GM21447 (cell line): ENCODE measurements around the gene TGFBR3.

ENCODE experiments used
- ATAC-seq: cut with Tn5 transposase; IDR thresholded peaks from one replicate; pipeline ENCODE4 v1.9.1; 2021; ENCODE audit not compliant: unreplicated experiment

TGFBR3 gene

GRCh38 chr1:91764471-91765115 lies 121.4 kb downstream of the TGFBR3 start:
- no peak for ATAC-seq

- ATAC-seq: no peak
Measured at GRCh38 chr1:91763252-91763651, 122.7 kb downstream of the TGFBR3 start.

GRCh38 chr1:91761295-91761721 lies 124.6 kb downstream of the TGFBR3 start:
- no peak for ATAC-seq

GRCh38 chr1:91760512-91760911 lies 125.4 kb downstream of the TGFBR3 start:
- ATAC-seq: no peak

GRCh38 chr1:91759076-91759475 lies 126.9 kb downstream of the TGFBR3 start:
- no peak for ATAC-seq

GRCh38 chr1:91757763-91758460 lies 128.0 kb downstream of the TGFBR3 start:
- no peak for ATAC-seq

- ATAC-seq: no peak
Measured at GRCh38 chr1:91755702-91756287, 130.2 kb downstream of the TGFBR3 start.

GRCh38 chr1:91754816-91755580 lies 131.0 kb downstream of the TGFBR3 start:
- no peak for ATAC-seq

GRCh38 chr1:91754348-91754747 lies 131.6 kb downstream of the TGFBR3 start:
- ATAC-seq: peak; percentile 60

GRCh38 chr1:91753878-91754277 lies 132.1 kb downstream of the TGFBR3 start:
- ATAC-seq: no peak

GRCh38 chr1:91752324-91752723 lies 133.6 kb downstream of the TGFBR3 start:
- peak; percentile 54 for ATAC-seq

GRCh38 chr1:91751275-91751674 lies 134.7 kb downstream of the TGFBR3 start:
- no peak for ATAC-seq

- ATAC-seq: no peak
Measured at GRCh38 chr1:91750398-91750996, 135.5 kb downstream of the TGFBR3 start.

GRCh38 chr1:91749788-91750231 lies 136.1 kb downstream of the TGFBR3 start:
- no peak for ATAC-seq

- ATAC-seq: no peak
Measured at GRCh38 chr1:91747666-91748065, 138.3 kb downstream of the TGFBR3 start.

GRCh38 chr1:91746728-91747338 lies 139.1 kb downstream of the TGFBR3 start:
- no peak for ATAC-seq

- no peak for ATAC-seq
Measured at GRCh38 chr1:91745640-91746373, 140.1 kb downstream of the TGFBR3 start.

GRCh38 chr1:91744953-91745639 lies 140.9 kb downstream of the TGFBR3 start:
- ATAC-seq: no peak

- ATAC-seq: no peak
Measured at GRCh38 chr1:91742848-91743292, 143.1 kb downstream of the TGFBR3 start.
